Neural cell (in vitro differentiated cells): Measurements from ENCODE around the gene SLC6A20.

ENCODE experiments used
- CTCF ChIP-seq: fragments of 450-650 bp; IDR thresholded peaks from 2 replicates; pipeline ENCODE4 v1.5.1; 2014; ENCODE audit warnings: antibody characterized with exemption, mild to moderate bottlenecking, moderate library complexity; ENCODE audit not compliant: poor library complexity, severe bottlenecking
- EZH2 ChIP-seq: fragments of 200-600, 300-800 bp; shearing (Covaris generic), sonication (generic); IDR thresholded peaks from 2 replicates; pipeline ENCODE4 v1.6.1; 2014; ENCODE audit warnings: antibody characterized with exemption, low read length, borderline replicate concordance, mild to moderate bottlenecking; ENCODE audit not compliant: insufficient read depth, poor library complexity, severe bottlenecking
- POLR2AphosphoS5 ChIP-seq: IDR thresholded peaks from 2 replicates; pipeline ENCODE4 v1.6.1; 2012

GRCh38 chr3:45772341-45773035 lies 23.8 kb downstream of the SLC6A20 start:
- TF ChIP-seq EZH2 (no peak), CTCF (no peak), POLR2AphosphoS5 (no peak)
